ENCODE measurements around the gene GFAP.

Gene GFAP

DNA sequence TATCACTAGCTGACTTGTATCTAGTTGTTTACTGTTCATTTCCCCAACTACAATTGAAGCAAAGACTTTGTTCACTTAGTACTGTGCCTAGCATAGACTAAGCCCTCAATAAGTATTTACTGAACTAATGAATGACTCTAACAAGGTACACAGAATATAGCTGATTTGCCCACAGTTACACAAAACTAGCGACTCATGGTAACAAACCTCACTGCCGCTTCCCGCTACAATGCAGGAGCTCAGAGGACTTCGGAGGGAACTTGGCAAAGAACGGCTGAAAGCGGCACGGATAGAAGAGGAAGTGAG, 16.6 kb downstream of the GFAP start:
- DNase-seq = no peak

GRCh38 chr17:44894642-44895041, 20.7 kb downstream of the GFAP start:
- no peak for DNase-seq

GRCh38 chr17:44892250-44892649, 23.1 kb downstream of the GFAP start:
- peak in 1 of 2 experiments; percentile 7 for DNase-seq

DNA sequence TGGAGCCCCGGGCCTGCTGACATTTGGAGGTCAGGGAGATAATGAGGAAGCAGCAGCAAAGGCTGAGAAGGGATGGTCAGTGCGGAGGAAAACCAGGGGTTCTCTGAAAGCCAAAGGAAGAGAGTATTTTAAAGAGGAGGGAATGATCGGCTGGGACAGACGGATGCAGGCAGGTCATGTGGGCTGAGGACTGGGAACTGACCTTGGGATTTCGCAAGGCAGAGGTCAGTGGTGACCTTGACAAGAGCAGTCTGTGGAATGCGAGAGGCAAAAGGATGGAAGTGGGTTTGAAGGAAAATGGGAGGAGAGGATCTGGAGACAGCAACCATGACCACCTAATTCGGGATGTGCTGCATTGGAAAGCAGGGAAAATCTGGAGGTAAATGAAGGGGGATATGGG, 26.3 kb downstream of the GFAP start:
- DNase-seq = no peak

DNA sequence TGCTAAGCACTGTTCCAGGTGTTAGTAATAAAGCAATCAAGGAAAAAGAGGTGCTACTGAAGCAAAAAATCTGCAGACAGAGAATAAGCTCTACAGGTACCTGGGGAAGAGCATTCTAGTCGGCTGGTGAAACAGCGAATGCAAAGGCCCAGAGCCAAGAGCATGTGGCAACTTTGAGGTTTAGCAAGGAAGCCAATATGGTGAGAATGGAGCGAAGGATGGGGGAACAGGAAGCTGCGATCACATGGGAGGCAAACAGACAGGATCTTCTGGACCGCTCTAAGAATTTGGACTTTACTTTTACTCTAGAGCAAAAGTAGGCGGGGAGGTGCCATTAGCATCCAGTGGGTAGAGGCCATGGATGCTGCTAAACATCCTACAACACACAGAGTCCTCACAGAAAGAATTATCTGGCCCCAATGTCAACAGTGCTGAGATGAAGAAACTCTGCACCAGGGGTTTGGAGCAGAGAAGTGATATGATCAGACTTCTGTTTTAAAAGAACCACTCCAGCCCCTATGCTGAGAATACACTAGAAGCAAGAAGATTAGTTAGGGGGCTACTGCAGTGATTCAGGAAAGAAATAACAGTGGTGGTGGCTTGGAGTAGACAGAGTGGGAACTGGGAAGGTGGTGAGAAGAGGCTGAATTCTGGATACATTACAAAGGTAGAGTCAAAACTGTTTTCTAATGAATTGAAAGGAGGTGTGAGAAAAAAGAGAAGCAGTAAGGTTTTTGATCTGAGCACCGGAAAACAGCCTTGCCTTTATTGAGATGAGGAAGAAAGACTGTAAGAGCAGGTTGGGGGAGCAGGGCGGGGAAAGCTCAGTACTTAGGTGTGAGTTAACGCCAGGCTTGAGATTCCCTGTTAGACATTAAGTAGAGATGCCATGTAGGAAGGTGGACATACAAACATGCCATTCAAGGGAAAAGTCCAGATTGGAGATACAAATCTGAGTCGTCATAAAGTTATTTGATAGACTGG, 27.0 kb downstream of the GFAP start:
- DNase-seq = no peak

- no peak for DNase-seq
Observed at GRCh38 chr17:44887016-44887415, 28.3 kb downstream of the GFAP start.

DNA sequence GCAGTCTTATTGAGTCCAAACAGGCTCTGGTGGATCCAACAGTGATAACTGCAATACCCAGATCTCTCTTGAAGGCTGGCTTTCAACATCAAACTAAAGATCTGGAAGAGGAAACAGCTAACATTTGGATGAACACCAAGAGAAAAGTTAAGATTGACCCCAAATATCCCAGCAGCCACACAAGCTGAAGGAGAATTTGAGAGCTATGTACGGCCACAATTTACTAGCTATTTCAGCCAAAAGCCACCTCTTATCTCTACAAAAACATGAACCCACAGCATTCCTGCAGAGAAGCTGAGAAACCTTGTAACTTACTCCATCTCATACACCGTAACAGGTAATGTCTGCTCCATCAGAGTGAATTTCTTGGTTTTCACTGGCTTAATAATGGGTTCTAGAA, 30.4 kb downstream of the GFAP start:
- no peak for DNase-seq

- DNase-seq = no peak
Observed at GRCh38 chr17:44881145-44881544, 34.2 kb downstream of the GFAP start.

GRCh38 chr17:44880062-44880461, 35.2 kb downstream of the GFAP start:
- no peak for DNase-seq

DNA sequence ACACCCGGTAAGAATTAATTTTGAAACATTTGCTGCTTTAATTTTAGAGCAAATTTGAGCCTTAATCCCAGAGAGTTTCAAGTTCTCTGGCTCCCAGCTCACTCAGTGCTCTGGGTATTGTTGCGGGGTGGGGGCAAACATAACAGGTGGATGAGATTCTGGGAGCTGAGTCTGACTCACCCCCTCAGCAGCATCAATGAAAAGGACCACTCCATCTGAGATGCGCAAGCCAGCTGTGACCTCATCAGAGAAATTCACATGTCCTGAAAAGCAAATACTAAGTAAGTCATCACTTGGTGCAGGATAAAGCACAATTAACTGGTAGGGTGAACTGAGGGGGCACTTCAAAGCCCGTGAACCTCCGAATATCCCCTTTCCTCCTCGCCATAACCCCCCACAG, 35.9 kb downstream of the GFAP start:
- no peak for DNase-seq

DNA sequence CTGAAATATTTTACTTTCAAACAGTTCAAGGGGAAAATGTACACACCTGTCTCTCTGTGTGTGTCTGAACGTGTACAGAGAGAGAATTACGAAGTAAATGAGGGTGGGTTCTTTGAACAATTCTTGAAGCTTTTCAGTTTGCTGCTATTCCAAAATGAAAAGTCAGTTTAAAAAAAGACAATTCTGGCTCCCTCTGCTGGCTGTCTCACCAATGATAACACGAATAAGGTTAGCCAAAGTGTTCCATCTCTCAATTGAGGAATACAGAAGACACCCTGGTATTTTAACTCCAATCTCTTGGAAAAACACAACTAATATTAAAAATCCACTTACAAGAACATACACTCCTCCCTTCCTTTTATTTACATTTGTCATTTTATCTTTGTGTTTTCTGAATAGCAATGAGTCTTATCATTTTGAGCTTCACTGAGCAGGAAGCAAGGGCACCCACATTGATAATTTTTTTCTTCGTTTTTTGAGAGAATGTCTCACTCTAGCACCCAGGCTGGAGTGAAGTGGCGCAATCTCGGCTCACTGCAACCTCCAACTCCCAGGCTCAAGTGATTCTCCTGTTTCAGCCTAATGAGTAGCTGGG, 36.6 kb downstream of the GFAP start:
- DNase-seq = peak; percentile 19 to 31

GRCh38 chr17:44877121-44877520, 38.2 kb downstream of the GFAP start:
- DNase-seq = no peak

GRCh38 chr17:44875761-44876160, 39.5 kb downstream of the GFAP start:
- no peak for DNase-seq

DNA sequence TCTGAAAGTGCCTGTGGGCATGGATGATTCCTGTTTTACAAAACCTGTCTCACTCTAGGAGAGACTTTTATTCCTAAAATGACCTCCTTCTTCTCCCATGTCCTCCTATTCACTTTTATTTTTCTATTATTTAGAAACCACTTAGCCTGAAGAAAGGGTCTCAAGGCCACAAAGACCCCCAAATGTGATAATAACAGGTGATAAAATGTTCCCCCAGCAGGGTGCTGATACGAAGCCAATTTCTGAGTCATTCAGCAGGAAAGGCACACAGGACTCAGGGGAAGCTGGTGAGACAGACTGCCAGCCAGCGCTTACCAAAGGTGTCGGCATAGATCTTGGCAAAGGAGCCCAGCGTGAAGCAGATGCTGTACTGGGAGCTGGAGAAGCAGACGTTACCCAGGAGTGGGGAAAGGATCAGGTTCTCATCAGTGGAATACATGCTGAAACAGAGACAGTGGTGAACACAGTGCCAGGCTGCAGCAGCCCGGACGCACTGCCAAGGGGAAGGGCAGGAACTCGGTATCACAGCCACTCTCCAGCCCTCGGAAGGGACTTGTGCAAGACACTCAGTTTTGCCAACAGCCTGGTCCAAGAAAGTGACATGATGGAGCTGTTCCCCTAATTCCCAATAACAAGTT, 43.0 kb downstream of the GFAP start:
- peak; percentile 91 to 98 for DNase-seq

GRCh38 chr17:44871556-44871955, 43.7 kb downstream of the GFAP start:
- DNase-seq = no peak

DNA sequence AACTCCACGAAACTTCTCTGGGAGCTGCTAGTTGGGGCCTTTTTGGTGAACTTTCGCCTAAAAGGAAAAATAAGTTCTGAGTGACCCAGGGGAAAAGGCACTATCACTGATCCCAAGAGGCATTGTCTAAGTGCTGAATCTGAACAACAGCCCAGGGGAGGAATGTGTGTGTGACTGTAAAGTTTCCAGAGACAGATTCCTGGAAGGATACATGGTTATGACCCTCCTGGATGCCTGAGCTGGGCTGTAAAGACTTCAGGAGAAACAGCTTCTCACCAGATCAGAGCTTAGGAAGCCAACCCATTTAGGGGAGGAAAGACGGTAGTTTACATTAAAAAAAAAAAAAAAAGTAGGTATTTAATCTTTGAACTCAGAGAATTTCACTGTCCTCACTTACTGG, 47.5 kb downstream of the GFAP start:
- DNase-seq = no peak

DNA sequence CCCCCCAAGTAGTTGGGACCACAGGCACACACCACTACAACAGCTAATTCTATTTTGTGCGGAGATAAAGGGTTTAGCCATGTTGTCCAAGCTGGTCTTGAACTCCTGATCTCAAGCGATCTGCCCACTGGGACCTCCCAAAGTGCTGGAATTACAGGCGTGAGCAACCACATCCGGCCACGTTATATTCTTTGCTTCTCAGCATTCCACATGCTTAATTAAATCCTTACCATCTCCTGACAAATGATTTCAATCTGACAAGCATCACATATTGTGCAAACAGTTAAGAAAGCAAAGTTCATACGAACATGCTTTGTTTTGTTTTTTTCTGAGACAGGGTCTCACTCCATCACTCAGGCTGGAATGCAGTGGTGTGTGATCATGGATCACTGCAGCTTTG, 49.4 kb downstream of the GFAP start:
- no peak for DNase-seq

DNA sequence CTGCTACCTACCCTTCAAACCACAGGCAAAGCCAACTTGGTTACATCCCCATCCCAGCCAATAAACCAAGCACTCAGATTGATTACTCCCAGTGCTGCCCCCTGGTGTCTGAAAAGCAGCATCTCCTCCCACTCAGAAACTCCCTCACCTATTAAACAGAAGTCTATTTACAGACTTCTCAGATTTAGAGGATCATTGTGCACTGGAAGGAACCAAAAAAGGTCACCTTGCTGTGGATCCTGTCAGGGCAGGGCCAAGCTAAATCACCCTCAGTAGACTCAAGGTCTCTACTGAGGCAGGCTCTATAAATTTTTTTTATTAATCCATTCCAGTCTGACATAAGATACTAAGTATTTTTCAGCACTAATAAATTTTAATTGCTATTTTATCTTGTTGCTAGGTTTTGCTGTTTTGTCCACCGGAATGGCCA, 50.1 kb downstream of the GFAP start:
- peak; percentile 64 to 75 for DNase-seq

GRCh38 chr17:44864831-44865230, 50.5 kb downstream of the GFAP start:
- DNase-seq = no peak

DNA sequence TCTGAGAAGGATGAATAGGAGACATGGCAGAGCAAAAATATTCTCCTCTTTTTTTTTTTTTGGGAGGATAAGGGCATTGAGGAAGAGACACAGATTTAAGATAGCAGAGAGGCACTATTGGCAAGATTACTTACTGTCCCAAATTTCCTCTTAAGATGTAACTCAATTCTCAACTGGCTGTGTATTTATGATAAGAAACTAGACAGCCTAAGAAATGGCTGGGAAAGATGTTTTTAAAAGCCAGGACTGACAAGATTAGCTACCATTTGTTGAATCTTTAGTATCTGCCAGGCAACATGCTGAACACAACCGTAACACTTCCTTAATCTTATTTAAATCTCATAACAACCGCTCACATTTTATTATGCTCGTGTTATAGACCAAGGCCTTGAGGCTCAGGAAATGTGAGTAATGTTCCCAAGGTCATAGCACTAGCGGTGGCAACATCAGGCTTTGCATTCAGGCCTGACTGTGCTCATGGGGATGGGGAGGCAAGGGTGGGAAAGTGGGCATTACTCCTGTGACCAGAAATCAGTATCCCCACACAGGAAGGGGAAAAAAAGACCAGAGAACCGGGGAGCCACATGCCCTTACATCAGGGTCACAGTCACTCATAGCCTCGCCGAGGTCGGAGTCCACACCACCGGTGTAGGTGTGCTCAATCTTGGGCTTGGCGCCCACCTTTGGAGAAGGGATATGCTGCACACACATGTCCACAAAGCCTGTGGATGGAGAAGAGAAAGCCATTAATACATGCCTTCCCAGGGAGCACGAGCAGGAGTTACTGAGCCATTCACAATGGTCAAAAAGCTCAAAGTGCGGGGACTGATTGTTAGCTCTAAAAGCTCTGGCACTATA, 52.0 kb downstream of the GFAP start:
- no peak for DNase-seq

GRCh38 chr17:44862278-44862914, 52.9 kb downstream of the GFAP start:
- no peak for DNase-seq

- no peak for DNase-seq
Observed at GRCh38 chr17:44859701-44860100, 55.6 kb downstream of the GFAP start.

DNA sequence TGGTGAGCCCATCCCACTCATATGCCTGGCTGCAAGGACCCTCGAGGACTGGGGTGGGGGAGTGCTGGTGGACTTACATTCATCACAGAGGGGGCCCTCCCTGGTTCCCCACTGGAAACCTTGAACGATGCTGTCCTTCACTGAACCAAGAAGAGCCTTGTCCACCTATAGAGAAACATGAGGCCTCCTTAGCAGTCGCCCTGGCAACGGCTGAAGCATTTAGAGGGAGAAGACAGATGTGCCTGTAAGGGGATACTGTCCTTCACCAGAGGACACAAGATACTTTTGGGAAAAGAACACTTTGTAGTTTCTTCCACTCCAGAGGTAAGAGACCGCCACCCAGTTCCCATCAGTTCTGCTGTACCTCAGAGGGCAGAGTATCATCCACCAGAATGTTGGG, 61.1 kb downstream of the GFAP start:
- DNase-seq = no peak
